IPS DF 6.9 (cell line): ENCODE measurements around the gene NKRF.
"Not testable (repeated sequence)": the region's sequence is repeated elsewhere in the genome, so short reads cannot be mapped to it uniquely, and the experiment has no call there.

Experiments used
- DNase-seq: peaks from one replicate; pipeline ENCODE4 v3.0.0-alpha.2; 2013; ENCODE audit warnings: low read depth, low spot score
- H3K27ac ChIP-seq: one replicate; pipeline ENCODE4 v1.5.1; 2013; ENCODE audit warnings: low read length, control low read depth
- H3K27me3 ChIP-seq: 2 replicates; pipeline ENCODE4 v1.6.1; 2013; ENCODE audit warnings: mild to moderate bottlenecking, low read length; ENCODE audit not compliant: control insufficient read depth, insufficient read depth
- H3K36me3 ChIP-seq: 2 replicates; pipeline ENCODE4 v1.6.1; 2013; ENCODE audit warnings: low read length; ENCODE audit not compliant: control insufficient read depth, insufficient read depth
- H3K4me1 ChIP-seq: 2 replicates; pipeline ENCODE4 v1.6.1; 2013; ENCODE audit warnings: low read length; ENCODE audit not compliant: control insufficient read depth, insufficient read depth
- H3K4me3 ChIP-seq: 2 replicates; pipeline ENCODE4 v1.5.1; 2013; ENCODE audit warnings: mild to moderate bottlenecking, low read length
- H3K9me3 ChIP-seq: 2 replicates; pipeline ENCODE4 v1.6.1; 2013; ENCODE audit warnings: low read length, inconsistent platforms; ENCODE audit not compliant: control insufficient read depth, insufficient read depth
- WGBS: extraction: QIAGEN DNeasy Blood & Tissue Kit; methylation state at CpG from one replicate; pipeline ENCODE4 v1.1.7; 2013; ENCODE audit warnings: mixed read lengths, missing lambda C conversion rate; ENCODE audit not compliant: insufficient read length, insufficient coverage; 5-methylcytosine and 5-hydroxymethylcytosine counted together

Gene NKRF

GRCh38 chrX:119637421-119637820 is 31.2 kb upstream of the NKRF start:
- not testable (repeated sequence) for H3K36me3 ChIP-seq, H3K27ac ChIP-seq, H3K4me1 ChIP-seq

GRCh38 chrX:119636419-119636818 is 30.2 kb upstream of the NKRF start:
- Histone ChIP-seq H3K36me3 (peaks cover 4% of the 10 kb centered on the region; the same call in 1 of the 2 replicates), H3K27ac (no peak overlapping the region), H3K9me3 (no peaks in the 10 kb centered on the region), H3K27me3 (no peaks in the 10 kb centered on the region), H3K4me1 (no peaks in the 10 kb centered on the region; the same call in 1 of the 2 replicates), H3K4me3 (no peak overlapping the region)
- no peak for DNase-seq
- no CpG with 5 or more reads among the region's 8 CpGs for WGBS

More at GRCh38 chrX:119637421-119637820, 31.2 kb upstream of the NKRF start:
- H3K27me3 ChIP-seq, DNase-seq, H3K9me3 ChIP-seq, H3K4me3 ChIP-seq: not testable (repeated sequence)
- WGBS = no CpG with 5 or more reads among the region's 1 CpG

- H3K4me3 ChIP-seq = no peak overlapping the region
- no peak overlapping the region for H3K27ac ChIP-seq
- no peaks in the 10 kb centered on the region for H3K9me3 ChIP-seq
- WGBS = no CpG with 5 or more reads among the region's 1 CpG
- no peak for DNase-seq
- H3K36me3 ChIP-seq = peaks cover 4% of the 10 kb centered on the region; the same call in 1 of the 2 replicates
- H3K27me3 ChIP-seq = no peaks in the 10 kb centered on the region
- no peaks in the 10 kb centered on the region; the same call in 1 of the 2 replicates for H3K4me1 ChIP-seq
Measured at GRCh38 chrX:119635799-119636198, 29.6 kb upstream of the NKRF start.

GRCh38 chrX:119635179-119635578 is 29.0 kb upstream of the NKRF start:
- Histone ChIP-seq H3K27me3 (no peaks in the 10 kb centered on the region), H3K9me3 (no peaks in the 10 kb centered on the region), H3K4me3 (no peak overlapping the region), H3K36me3 (peaks cover 4% of the 10 kb centered on the region; the same call in 1 of the 2 replicates), H3K27ac (no peak overlapping the region), H3K4me1 (no peaks in the 10 kb centered on the region; the same call in 1 of the 2 replicates)
- no peak for DNase-seq
- WGBS = no CpG with 5 or more reads among the region's 3 CpGs

GRCh38 chrX:119625843-119626242 is 19.6 kb upstream of the NKRF start:
- Histone ChIP-seq H3K4me1 (no peaks in the 10 kb centered on the region), H3K36me3 (no peaks in the 10 kb centered on the region), H3K9me3 (no peaks in the 10 kb centered on the region), H3K27me3 (no peaks in the 10 kb centered on the region), H3K4me3 (no peak overlapping the region), H3K27ac (no peak overlapping the region)
- no peak for DNase-seq
- WGBS = no CpG with 5 or more reads among the region's 2 CpGs

GRCh38 chrX:119624951-119625668 is 18.9 kb upstream of the NKRF start:
- Histone ChIP-seq H3K4me3 (no peak overlapping the region), H3K36me3 (no peaks in the 10 kb centered on the region), H3K27me3 (no peaks in the 10 kb centered on the region), H3K9me3 (no peaks in the 10 kb centered on the region), H3K27ac (no peak overlapping the region), H3K4me1 (no peaks in the 10 kb centered on the region)
- DNase-seq = no peak
- WGBS = no CpG with 5 or more reads among the region's 10 CpGs

GRCh38 chrX:119624417-119624816 is 18.2 kb upstream of the NKRF start:
- Histone ChIP-seq H3K27ac (no peak overlapping the region), H3K9me3 (no peaks in the 10 kb centered on the region), H3K36me3 (no peaks in the 10 kb centered on the region), H3K4me1 (no peaks in the 10 kb centered on the region), H3K4me3 (no peak overlapping the region), H3K27me3 (no peaks in the 10 kb centered on the region)
- DNase-seq = no peak
- WGBS = no CpG with 5 or more reads among the region's 11 CpGs

GRCh38 chrX:119622356-119623232 is 16.4 kb upstream of the NKRF start:
- WGBS = no CpG with 5 or more reads among the region's 9 CpGs
- no peak for DNase-seq
- no peak overlapping the region for H3K27ac ChIP-seq

GRCh38 chrX:119618439-119618838 is 12.2 kb upstream of the NKRF start:
- Histone ChIP-seq H3K27me3 (no peaks in the 10 kb centered on the region), H3K4me1 (no peaks in the 10 kb centered on the region), H3K9me3 (no peaks in the 10 kb centered on the region), H3K4me3 (no peak overlapping the region), H3K27ac (no peak overlapping the region), H3K36me3 (no peaks in the 10 kb centered on the region)
- DNase-seq = no peak
- WGBS = no CpG with 5 or more reads among the region's 5 CpGs

More at GRCh38 chrX:119622356-119623232, 16.4 kb upstream of the NKRF start:
- no peaks in the 10 kb centered on the region for H3K4me1 ChIP-seq
- H3K9me3 ChIP-seq = no peaks in the 10 kb centered on the region
- H3K36me3 ChIP-seq = no peaks in the 10 kb centered on the region
- no peak overlapping the region for H3K4me3 ChIP-seq
- no peaks in the 10 kb centered on the region for H3K27me3 ChIP-seq

GRCh38 chrX:119617517-119618164 is 11.4 kb upstream of the NKRF start:
- H3K4me3 ChIP-seq = no peak overlapping the region
- no peaks in the 10 kb centered on the region for H3K36me3 ChIP-seq
- H3K4me1 ChIP-seq = no peaks in the 10 kb centered on the region
- no CpG with 5 or more reads among the region's 15 CpGs for WGBS
- no peaks in the 10 kb centered on the region for H3K9me3 ChIP-seq
- H3K27me3 ChIP-seq = no peaks in the 10 kb centered on the region
- no peak for DNase-seq
- no peak overlapping the region for H3K27ac ChIP-seq
